Endothelial cell of umbilical vein (primary cell): ENCODE results near the gene CDK5.
"Not testable (repeated sequence)": the region's sequence is repeated elsewhere in the genome, so short reads cannot be mapped to it uniquely, and the experiment has no call there.

Experiments used
- CTCF ChIP-seq, 2 donors: IDR thresholded peaks; 1 replicate in 1 of 2; 2 replicates in 1 of 2; pipeline ENCODE4 v1.5.1; 2011; ENCODE audit warnings: low read length in 2 of 2, mild to moderate bottlenecking in 2 of 2, moderate library complexity in 2 of 2, control low read depth in 1 of 2, inconsistent platforms in 1 of 2, low read depth in 1 of 2; ENCODE audit not compliant: insufficient read depth in 1 of 2; ENCODE audit errors: extremely low read depth in 1 of 2
- EZH2 ChIP-seq: IDR thresholded peaks from 2 replicates; pipeline ENCODE4 v1.6.1; 2012; ENCODE audit warnings: borderline replicate concordance, low read depth, mild to moderate bottlenecking, moderate library complexity, low read length, inconsistent platforms; ENCODE audit not compliant: severe bottlenecking
- FOS ChIP-seq: IDR thresholded peaks from 2 replicates; pipeline ENCODE4 v1.6.1; 2011; ENCODE audit warnings: mild to moderate bottlenecking, low read length, moderate library complexity, borderline replicate concordance; ENCODE audit not compliant: insufficient read depth
- JUN ChIP-seq: IDR thresholded peaks from 2 replicates; pipeline ENCODE4 v1.6.1; 2011; ENCODE audit warnings: borderline replicate concordance, low read depth; ENCODE audit not compliant: insufficient read length, insufficient read depth
- MAX ChIP-seq: IDR thresholded peaks from 2 replicates; pipeline ENCODE4 v1.6.1; 2011; ENCODE audit not compliant: insufficient read depth, insufficient read length
- POLR2A ChIP-seq: IDR thresholded peaks from 2 replicates; pipeline ENCODE4 v1.6.1; 2012; ENCODE audit warnings: low read depth, mild to moderate bottlenecking, control low read depth, low read length
- POLR2AphosphoS5 ChIP-seq: IDR thresholded peaks from 2 replicates; pipeline ENCODE4 v1.6.1; 2012; ENCODE audit warnings: low read depth, mild to moderate bottlenecking, control low read depth, low read length, moderate library complexity; ENCODE audit not compliant: insufficient read depth

- not testable (repeated sequence) for TF ChIP-seq CTCF (IDR thresholded peaks at IDR 0.05; ENCODE audit: extremely low read depth in 1 of 2, insufficient read depth in 1 of 2, low read depth in 1 of 2, low read length in 2 of 2); MAX; JUN; POLR2AphosphoS5; EZH2; POLR2A; FOS
Measured at GRCh38 chr7:151043449-151043848, 14.2 kb downstream of the CDK5 start.
